ENCODE measurements around the gene PSMD9.
A peak's percentile ranks its signal among the peaks of the same experiment; 100 is the strongest.
"Not testable (repeated sequence)": the region's sequence is repeated elsewhere in the genome, so short reads cannot be mapped to it uniquely, and the experiment has no call there.

The PSMD9 gene

DNA sequence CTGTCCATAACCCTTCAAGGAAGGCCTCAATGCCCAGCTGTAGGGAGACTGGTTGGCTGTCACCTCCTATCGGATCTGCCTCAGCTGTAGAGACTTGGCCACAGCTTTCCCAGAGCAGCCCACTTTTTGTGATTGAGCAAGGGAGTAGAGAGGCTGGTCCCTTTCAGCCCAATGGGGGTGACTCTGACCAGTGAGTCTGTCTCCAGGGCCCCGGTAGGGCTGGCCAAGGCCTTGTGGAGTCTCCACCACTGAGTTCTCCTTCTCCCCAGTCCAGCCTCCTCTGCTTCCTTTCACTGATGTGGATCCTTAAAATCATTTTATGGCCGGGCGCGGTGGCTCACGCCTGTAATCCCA is 15.4 kb upstream of the PSMD9 start:
- no peak for DNase-seq (ENCODE audit: low read depth)

DNA sequence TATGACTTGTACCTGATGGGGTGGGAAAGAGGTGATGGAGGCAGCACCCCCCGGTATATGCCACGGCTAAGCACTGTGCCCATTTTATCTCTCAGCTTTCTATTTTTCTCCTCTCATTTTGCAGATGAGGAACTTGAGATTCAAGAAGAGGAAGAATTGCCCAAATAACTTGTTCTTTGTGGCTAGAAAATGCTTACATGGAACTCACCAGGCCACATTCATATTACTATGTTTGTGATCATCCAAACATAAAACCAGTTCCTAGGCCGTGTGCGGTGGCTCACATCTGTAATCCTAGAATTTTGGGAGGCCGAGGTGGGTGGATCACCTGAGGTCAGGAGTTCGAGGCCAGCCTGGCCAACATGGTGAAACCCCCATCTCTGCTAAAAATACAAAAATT is 14.5 kb upstream of the PSMD9 start:
- DNase-seq (ENCODE audit: low read depth), result no peak

DNA sequence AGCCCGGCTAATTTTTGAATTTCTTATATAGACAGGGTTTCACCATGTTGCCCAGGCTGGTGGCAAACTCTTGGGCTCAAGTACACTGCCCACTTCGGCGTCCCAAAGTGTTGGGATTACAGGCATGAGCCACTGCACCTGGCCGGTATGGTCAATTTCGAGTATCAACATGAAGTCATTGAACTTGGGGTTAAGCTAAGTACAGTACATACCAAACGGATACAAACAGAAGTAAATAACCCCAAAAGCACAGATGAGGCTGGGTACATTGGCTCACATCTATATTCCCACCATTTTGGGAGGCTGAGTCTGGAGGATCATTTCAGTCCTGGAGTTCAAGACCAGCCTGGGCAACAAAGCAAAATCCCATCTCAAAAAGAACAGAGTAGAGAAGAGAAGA is 13.0 kb upstream of the PSMD9 start:
- no peak for DNase-seq (ENCODE audit: low read depth)

DNA sequence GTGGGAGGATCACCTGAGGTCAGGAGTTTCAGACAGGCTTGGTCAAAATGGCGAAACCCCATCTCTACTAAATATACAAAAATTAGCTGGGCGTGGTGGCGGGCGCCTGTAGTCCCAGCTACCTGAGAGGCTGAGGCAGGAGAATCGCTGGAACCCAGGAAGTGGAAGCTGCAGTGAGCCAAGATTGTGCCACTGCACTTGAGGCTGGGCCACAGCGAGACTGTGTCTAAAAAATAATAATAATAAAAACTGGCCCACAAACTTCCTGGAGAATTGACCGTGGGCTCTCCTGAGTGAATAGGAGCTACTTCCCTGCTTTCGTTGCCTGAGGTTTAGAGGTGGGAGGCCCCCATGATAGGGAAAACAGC is 12.5 kb upstream of the PSMD9 start:
- DNase-seq (ENCODE audit: low read depth), result not testable (repeated sequence)

DNA sequence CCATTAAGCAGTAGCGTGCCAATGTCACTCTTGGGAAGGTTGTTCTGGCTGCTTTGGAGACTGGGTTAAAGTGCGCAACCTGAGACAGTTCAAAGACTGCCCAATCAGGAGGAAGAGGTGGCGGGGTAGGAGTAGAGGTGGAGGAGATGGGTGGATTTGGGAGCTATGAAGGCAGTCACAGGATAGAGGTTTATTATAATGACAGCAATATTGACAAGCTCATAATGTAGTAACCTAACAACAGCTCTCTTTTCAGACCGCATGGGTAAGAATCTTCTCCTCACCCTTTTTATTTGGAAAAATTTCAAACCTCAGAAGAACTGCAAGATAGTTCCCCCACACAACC is 5.3 kb upstream of the PSMD9 start:
- DNase-seq (ENCODE audit: low read depth), result no peak

DNA sequence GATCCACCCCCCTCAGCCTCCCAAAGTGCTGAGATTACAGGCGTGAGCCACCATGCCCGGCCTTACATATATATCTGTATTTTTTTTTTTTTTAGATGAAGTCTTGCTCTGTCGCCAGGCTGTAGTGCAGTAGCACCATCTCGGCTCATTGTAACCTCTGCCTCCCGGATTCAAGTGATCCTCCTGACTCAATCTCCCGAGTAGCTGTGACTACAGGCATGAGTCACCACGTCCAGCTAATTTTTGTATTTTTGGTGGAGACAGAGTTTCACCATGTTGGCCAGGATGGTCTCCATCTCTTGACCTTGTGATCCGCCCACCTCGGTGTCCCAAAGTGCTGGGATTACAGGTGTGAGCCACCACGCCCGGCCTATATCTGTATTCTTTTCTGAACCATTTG is 3.5 kb upstream of the PSMD9 start:
- DNase-seq (ENCODE audit: low read depth), result not testable (repeated sequence)

DNA sequence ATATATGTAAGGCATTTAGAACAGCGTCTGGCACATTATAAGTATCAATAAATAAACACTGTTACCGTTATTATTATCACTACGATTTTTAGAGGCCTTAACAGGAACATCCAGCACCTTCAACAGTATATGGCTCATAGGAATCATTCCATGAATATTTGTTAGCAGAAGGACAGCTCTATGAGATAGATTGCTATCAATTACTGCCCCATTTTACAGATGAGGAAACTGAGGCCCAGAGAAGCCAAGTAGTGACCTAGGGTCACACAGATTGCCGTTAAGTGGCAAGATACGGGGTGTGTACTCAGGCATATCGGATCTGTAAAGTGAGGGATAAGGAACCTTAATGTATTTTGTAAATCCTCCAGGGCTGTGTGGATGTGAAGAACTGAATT is 510 bp upstream of the PSMD9 start:
- DNase-seq (ENCODE audit: low read depth), result no peak

DNA sequence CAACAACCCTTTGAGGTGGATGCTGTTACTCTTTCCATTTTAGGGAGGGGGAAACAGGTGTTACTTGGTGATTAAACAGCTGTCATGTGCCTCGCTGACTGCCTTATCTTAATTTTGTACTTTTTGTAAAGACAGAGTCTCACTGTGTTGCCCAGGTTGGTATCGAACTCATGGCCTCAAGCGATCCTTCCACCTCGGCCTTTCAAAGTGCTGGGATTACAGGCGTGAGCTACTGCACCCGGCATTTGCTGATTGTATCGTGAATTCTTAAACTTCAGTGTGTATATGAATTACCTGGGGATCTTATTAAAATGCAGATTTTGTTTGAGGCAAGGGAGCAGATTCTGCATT is 659 bp downstream of the PSMD9 start:
- no peak for DNase-seq (ENCODE audit: low read depth)

DNA sequence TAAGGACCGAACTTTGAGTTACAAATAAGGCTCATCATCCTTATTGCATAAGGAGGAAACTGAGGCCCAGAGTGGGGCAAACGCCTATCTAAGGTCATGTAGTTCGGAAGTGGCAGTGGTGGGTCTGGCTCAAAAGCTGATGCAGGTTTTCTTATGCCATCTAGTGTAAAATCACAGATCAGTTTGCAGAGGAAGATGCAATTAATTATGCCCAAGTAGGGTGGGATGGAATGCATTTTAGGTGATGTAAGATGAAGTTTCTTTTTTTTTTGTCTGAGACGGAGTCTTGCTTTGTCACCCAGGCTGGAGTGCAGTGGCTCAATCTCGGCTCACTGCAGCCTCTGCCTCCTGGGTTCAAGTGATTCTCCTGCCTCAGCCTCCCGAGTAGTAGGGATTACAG is 1.1 kb downstream of the PSMD9 start:
- not testable (repeated sequence) for DNase-seq (ENCODE audit: low read depth)

DNA sequence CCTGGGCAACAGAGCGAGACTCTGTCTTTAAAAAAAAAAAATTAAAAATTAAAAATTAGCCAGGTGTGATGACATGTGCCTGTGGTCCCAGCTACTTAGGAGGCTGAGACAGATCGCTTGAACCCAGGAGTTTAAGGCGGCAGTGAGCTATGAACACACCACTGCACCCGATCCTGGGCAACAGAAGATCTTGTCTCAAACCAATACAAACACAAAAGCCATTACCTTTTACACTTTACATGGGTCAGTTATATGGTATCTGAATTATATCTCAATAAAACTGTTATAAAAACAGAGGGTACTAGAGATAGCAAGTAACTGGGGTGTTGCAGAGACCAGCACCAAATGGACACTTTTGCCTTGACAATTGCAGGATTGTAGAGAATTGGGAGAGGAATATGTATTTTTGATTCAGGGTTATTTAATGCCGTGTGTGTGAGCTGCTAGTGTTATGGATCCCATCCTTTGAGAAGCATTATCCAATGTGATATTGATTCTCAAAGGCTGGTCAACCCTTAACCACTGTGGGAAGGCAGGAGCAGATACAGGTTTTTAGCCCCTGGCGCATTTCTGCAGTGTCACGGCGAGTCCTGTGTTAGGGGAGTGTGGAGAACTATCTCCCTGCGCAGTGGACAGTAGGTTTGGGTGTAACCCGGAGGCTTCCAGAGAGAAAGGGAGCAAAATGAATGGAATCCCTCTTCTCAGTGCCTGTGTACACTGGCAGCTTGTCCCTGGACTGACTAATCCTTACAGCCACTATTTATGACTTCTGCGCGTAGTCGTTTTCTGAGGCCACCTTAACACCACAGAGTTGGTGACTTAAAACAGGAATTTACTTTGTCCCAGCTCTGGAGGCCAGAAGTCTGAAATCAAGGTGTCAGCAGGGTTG is 4.3 kb downstream of the PSMD9 start:
- DNase-seq (ENCODE audit: low read depth), result no peak

DNA sequence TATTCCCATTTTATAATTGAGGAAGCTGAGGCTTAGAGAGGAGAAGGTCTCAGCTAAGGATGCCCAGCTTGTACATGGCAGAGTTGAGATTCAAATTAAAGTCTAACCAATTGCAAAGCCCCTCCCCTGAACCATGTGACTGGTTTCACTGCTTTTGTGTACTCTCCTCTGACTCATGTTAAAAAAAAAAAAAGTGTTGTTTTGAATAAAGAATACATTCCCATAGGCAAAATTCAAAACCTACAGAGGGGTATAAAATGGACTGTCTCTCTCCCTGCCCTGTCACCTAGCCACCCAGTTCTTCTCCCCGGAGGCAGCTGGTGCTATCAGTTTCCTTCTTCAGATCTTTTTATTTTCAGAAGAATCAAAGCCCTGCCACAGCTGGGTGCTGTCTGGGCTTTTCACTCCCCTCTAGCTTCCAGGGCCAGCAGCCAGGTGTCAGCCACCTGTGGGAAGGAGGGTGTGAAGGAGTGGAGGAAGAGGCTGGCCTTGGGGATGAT is 5.4 kb downstream of the PSMD9 start:
- DNase-seq (ENCODE audit: low read depth), result no peak

DNA sequence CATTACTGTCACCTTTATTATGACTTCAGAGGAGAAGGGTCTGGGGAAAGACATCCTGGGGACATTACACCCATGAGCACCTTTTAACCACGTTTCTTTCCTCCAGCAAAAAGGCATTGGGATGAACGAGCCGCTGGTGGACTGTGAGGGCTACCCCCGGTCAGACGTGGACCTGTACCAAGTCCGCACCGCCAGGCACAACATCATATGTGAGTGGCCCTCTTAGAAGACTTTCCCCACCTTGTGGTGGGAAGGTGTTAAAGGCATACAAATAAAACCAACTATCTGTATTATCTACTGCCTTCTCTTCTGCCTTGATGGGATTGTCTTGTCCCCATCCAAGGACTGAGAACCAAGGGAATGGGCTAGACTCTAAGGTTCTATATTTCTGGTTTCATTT is 6.0 kb downstream of the PSMD9 start:
- DNase-seq (ENCODE audit: low read depth), result no peak

DNA sequence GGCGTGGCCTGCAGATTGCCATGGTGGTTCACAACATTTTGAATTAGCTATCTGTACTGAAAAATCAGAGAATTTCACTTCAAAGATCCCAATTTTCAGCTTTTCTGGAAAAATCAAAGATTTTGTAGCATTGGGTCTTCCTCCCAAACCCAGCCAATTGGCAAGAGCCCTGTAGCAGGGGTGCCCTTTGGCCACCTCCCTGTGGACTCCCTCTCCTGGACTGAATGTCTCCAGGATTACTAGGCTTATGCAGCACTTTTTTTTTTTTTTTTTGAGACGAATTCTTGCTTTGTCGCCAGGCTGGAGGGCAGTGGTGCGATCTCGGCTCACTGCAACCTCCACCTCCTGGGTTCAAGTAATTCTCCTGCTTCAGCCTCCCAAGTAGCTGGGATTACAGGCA is 9.7 kb downstream of the PSMD9 start:
- no peak for DNase-seq (ENCODE audit: low read depth)

DNA sequence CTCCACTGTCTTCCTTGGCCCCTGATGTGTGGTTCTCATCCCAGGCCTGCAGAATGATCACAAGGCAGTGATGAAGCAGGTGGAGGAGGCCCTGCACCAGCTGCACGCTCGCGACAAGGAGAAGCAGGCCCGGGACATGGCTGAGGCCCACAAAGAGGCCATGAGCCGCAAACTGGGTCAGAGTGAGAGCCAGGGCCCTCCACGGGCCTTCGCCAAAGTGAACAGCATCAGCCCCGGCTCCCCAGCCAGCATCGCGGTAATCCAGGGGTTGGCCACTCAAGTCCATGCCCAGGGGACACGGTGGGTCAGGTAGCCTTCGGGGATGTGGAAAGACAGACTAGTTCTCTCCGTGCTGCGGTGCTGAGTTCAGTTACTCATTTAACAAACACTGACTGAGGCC is 11.0 kb downstream of the PSMD9 start:
- DNase-seq (ENCODE audit: low read depth), result no peak

DNA sequence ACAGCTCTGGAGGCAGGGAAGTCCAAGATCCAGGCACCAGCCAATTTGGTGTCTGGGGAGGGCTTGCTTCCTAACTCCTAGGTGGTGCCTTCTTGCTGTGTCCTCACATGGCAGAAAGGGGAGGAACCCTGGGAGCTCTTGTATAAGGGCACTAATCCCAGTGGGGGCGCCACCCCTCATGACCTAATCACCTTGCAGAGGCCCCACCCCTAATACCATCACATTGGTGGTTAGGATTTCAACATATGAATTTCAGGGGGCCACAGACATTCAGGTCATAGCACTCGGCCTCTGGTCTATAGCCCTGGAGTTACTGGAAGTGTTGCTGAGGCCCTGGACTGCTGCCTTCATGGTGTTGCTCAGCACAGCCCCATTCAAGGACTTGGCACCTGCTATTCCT is 14.6 kb downstream of the PSMD9 start:
- no peak for DNase-seq (ENCODE audit: low read depth)

DNA sequence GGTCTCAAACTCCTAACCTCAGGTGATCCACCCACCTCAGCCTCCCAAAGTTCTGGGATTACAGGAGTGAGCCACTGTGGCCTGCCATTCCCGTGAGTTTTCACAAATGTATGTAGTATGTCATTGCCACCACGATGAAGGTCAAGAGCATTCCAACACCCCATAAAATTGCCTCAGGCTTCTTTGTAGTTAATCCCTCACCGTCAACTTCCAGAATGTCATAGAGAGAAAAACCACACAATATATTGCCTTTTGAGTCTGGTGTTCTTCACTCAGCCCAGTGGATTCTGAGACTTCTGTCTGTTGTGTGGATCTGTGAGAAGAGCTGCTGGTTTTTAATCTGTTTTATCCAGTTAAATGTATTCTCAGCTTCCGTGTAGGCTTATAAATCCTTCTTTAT is 17.2 kb downstream of the PSMD9 start:
- DNase-seq (ENCODE audit: low read depth), result no peak

DNA sequence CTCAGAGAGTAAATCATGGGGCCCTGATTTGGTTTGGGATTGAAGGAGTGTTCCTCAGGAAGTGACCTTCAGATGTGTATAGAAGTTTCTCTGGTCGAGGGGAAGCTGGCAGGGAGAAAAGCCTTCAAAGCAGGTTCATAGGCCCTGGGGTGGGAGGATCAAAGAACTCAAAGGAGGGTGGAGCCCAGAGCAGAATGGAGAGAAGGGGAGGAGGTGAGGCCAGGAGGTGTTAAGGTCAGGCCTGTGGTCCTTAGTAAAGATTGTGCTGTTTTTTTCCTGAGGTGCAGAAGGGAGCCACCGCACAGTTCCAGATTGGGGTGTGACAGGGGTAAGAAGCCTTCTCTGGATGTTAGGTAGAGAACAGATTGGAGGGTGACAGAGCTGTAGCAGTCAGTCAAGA is 20.1 kb downstream of the PSMD9 start:
- DNase-seq (ENCODE audit: low read depth), result no peak

DNA sequence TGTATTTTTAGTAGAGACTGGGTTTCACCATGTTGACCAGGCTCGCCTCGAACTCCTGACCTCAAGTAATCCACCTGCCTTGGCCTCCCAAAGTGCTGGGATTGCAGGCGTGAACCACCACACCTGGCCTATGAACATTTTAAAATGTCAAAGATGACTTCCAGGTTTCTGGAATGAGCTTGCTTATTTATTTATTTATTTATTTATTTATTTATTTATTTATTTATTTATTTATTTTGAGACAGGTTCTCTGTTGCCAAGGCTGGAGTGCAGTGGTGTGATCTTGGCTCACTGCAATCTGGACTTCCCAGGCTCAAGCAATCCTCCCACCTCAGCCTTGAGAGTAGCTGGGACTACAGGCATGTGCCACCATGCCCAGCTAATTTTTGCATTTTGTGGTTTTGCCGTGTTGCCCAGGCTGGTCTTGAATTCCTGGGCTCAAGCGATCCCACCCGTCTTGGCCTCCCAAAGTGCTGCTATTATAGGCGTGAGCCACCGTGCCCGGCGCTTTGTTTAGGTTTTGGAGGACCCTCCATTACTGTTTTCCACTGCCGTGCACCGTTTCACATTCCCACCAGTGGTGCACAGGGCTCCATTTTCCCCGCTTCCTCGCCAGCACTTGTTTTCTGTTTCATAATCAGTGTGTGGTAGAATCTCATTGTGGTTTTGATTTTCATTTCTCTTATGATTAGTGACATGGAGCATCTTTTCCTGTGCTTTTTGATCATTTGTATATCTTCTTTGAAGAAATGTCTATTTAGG is 23.4 kb downstream of the PSMD9 start:
- DNase-seq (ENCODE audit: low read depth), result no peak

DNA sequence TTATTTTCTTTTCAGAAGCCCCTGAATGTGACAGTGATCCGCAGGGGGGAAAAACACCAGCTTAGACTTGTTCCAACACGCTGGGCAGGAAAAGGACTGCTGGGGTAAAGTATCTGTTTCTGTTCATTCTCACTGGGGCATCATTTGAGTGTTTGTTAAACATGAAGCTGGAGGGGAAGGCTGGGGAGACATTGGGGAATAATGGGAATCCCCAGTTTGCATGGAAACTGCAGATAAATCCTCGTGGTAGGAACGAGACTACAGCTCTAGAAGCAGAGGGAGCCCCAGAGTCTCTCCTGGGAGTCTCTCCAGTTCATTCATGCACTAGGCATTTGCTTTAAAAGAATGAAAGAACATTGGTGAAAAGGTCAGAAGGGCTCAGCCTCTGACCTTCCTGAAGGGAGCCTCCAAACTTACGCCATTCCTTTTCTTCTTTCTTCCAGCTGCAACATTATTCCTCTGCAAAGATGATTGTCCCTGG is 27.3 kb downstream of the PSMD9 start:
- DNase-seq (ENCODE audit: low read depth), result no peak

DNA sequence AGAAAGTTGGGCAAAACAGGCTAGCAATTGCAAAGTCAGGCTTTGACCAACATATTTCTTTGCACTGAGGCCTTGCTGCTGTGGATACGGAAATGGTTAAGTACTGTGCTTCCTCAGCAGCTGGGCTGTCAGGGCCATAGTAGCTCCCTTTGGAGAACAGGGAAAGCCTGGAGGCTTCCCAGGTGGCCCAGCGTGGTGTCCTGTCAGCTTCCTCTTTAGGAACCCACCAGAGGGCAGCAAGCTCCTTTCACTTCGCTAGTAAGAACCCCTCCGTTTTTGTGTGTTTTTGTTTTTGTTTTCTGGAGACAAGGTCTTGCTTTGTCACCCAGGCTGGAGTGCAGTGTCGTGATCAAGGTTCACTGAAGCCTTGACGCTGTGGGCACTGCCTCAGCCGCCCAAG is 28.1 kb downstream of the PSMD9 start:
- no peak for DNase-seq (ENCODE audit: low read depth)

DNA sequence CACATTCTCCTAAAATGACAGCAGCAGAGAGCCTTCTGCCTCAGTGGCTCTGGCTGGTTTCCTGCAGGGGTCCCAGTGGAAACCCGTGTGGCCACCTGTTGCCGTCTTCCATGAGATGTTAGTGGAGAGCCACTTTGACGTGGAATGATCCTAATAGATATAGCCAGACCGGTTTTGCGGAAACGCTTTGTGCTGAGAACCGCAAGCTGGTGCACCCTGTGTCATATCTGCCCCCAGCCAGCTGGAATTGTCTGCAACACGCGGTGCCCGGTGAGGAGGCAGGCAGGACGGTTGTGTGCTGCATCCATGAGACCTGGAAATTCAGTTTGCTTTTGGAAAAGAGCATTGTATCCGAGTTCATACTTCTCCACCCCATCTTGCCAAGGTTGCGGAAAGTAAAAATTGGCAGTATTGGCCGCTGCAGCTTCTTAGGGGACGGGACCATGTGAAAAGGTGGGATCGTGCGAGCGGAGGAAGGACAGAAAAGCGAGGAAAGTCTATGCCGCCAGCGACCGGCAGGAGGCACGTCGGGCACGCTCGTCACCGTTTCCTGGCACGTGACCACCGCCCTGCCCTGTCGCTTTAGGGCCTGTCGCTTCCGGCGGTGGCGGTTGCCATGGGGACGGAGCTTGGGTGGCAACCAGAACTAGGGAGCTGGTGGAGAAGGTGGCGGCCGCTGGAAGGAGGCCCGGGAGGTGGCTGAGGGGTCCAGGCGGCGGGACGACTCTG is 29.5 kb downstream of the PSMD9 start, which contains the start of gene CFAP251:
Gene CFAP251, plus strand, starts transcription at position 643 of the 729 bp plus-strand sequence. CDS start 2,714 bp downstream, outside the sequence.
- peak; percentile 99 for DNase-seq (ENCODE audit: low read depth)

DNA sequence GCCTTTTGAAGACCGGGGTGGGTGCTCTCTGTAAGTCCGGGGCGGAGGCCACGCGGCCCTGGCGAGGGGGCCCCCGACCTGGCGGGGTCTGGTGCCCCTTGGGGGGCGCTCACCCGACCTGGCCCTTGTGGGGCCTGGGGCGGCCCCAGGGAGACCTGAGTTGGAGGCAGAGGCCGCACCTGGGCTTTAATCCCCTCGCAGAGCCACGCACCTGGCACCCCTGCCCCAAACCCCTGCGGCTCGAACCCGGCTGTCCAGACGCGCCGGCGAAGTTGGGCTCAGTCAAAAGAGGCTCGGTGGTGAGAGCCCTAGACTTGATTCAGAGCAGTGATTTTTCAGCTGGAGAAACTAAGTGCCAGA is 30.1 kb downstream of the PSMD9 start:
- peak; percentile 3 for DNase-seq (ENCODE audit: low read depth)

DNA sequence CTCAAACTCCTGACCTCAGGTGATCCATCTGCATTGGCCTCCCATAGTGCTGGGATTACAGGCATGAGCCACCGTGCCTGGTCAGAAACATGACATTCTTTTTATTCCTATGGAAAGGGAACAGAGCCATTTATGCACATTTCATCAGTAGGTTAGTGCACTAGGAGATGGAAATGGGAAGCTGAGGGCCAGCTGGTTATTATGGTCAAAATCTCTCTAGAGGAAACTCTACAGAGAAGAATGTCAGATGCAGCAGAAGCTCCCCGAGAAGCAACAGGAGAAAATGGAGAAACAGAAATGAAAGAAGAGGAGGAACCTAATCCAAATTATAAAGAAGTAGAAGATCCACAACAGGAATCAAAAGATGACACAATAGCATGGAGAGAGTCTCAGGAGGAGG is 32.5 kb downstream of the PSMD9 start:
- DNase-seq (ENCODE audit: low read depth), result no peak

Data from T follicular helper cell (primary cell).